Stromal cell of bone marrow (primary cell): ENCODE measurements around the gene WNT5A.
"Not testable (repeated sequence)": the region's sequence is repeated elsewhere in the genome, so short reads cannot be mapped to it uniquely, and the experiment has no call there.

Experiments used
- DNase-seq: peaks from one replicate; pipeline ENCODE4 v3.0.0-alpha.2; 2012; ENCODE audit warnings: low read depth

The WNT5A gene

GRCh38 chr3:55505776-55506175 is 18.7 kb upstream of the WNT5A start:
- no peak for DNase-seq

- not testable (repeated sequence) for DNase-seq
Measured at GRCh38 chr3:55505102-55505501, 18.0 kb upstream of the WNT5A start.

DNA sequence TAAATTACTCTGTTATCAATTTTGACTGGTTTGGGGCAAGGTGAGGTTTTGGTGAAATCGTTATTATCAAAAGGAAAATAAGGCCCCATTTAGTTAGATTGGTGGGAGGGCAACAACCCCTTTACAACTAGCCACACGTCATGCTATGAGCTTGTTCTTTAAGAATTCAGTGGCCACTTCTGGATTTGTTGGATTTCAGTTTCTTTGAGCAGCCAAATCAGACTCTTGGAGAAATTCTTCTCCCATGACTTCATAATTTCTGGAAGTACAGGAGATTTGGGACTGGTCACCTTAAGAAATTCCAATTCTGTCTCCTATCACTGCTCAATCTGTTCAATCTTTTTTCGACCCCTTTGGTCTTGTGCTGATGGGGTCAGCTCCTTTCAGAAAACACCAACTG is 14.8 kb upstream of the WNT5A start:
- no peak for DNase-seq

DNA sequence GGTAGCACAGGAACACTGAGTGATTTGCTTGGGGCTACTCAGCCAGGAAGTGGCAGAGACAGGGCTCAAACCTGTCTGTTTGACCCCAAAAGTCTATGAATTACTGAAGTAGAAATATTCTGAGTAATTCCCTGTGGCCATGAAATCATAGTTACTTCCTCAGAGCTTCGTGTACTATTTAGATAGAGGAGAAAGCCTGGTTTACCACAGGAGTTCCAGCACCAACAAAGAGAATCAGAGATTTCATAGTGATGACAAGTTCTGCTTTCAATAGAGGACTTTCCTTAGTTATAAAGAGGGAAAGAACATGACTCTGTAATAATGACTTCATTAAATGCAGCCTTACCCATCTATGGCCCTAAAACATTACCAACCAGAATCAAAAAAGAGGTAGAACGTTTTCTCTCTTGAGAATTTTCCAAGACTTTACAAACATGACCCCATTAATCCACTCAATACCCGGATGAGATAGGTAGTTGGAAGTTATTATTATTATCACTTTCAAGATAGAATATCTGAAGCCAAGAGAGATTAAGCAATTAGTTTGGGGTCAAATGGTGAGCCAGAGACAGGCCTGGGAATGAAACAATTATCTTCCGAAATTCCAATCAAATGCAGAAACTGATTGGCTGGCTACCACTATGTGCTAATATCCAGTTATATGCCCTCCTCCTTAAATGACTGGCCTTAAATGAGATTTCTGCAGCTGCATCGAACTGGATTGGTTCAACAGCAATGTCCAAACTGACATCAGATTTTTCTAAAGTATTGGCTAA is 13.6 kb upstream of the WNT5A start:
- DNase-seq: no peak

DNA sequence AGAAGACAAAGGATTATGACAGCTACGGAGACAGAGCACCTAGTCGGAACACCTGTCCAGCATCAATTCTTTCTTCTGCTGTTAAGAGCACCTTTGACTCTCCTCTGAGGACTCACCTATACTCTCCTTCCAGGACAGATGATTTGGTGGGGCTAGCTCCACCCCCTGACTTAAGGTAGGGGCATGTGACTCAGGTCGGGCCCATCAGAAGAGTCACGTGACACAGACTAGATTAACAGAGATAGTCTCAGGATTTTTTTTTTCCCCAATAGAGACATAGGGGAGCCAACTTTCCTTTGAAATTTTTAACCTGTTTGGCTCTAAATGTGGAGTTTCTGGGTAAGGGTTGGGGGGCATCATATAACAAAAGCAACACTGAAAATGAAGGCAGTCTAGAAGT is 11.4 kb upstream of the WNT5A start:
- no peak for DNase-seq

DNA sequence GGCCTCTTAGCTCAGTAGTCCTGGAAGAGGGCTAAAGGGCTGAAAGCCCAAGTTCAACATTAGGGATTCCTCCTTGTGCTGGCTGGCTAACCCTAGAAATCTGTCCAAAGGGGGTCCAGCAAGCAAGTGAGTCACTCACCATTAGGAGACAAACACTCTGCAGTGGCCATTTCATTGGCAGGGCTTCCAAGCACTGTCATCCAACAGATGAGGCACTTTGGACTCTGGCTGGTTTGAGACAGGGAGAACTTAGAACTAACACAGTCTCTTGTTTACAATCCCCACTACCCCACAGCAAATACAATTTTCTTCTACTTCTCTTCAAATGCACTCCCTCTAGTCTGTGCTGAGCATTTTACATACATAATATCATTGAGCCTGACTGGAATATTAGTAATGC is 10.1 kb upstream of the WNT5A start:
- DNase-seq: no peak

DNA sequence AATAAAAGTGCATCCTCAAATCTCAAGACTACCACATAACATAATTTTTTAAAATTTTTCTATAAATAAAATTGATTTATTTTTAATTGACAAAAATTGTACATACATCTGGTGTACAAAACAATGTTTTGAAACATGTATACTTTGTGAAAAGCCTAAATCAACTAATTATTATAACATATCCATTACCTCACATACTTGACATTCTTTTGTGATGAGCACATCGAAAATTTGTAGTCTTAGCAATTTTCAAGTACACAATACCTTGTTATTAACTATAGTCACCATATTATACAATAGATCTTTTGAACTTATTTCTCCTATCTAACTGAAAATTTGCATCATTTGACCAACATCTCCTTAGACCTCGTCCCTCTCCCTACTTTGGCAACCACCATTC is 7.9 kb upstream of the WNT5A start:
- DNase-seq: no peak

DNA sequence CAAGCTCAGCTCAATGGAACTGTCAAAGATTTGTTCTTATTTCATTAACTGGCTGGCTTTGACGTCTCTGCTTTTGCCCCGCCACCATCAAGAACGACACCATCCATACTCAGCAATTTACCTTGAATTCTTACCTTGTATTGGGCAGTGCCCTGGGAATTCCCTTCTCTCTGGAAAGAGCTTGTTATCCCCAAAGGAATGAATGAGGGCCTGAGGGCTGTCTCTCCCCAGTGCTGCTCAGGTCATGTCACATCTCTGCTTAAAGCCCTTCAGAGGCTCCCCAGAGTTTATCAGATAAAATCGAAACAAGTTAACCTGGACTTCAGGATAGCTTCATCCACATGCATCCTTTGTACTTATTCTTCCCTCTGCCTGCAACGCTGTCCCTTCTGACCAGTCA is 5.9 kb upstream of the WNT5A start:
- DNase-seq: no peak

- peak; percentile 76 for DNase-seq
Measured at GRCh38 chr3:55491296-55491816, 4.2 kb upstream of the WNT5A start.

GRCh38 chr3:55490276-55490913 is 3.3 kb upstream of the WNT5A start:
- DNase-seq: no peak

GRCh38 chr3:55489798-55490132 is 2.7 kb upstream of the WNT5A start:
- no peak for DNase-seq

GRCh38 chr3:55488398-55489055 is 1.4 kb upstream of the WNT5A start:
- DNase-seq: peak; percentile 79

DNA sequence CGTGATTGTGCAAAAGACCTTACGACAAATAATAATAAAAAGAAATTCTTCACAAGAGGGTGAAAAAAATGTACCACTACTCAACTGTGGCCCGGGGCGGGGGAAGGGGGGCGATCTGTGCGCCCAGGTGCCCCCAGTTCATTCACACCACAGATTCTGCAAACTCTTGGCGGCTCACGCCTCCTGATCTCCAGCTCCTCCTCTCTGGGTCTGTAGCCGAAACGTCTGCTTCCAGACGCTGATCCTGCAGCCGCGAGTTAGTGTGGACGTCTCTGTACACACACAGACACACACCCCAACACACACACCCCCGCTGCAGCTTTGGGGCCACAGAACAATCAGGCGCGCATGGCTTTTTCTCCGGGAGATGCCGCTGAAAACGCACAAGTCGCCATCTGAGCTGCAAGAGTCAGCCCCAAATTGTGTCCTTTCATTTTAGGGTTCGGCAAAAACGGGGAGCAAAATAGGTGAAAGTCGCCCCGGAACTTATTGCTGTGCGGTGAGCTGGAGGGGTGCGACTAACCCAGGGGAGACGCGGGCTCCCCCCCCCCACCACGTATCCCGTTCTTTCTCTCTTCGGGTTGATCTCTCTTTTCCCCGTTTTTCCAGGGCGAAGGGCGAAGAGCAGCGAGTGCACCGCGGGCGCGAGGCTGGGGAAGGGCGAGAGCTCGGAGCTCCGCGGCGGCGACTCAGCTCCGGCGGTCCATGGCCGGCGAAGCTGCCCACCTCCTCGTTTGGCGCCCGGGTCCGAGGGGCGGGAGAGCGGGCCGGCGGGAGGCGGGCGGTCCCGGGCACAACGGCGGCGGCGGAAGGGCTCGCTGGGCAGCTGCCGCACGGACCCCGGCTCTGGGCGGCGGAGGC is 505 bp upstream of the WNT5A start:
- DNase-seq: no peak

- DNase-seq: no peak
Measured at GRCh38 chr3:55486101-55486856, 827 bp downstream of the WNT5A start.

GRCh38 chr3:55484801-55485791 is 2.0 kb downstream of the WNT5A start:
- peak; percentile 75 for DNase-seq

DNA sequence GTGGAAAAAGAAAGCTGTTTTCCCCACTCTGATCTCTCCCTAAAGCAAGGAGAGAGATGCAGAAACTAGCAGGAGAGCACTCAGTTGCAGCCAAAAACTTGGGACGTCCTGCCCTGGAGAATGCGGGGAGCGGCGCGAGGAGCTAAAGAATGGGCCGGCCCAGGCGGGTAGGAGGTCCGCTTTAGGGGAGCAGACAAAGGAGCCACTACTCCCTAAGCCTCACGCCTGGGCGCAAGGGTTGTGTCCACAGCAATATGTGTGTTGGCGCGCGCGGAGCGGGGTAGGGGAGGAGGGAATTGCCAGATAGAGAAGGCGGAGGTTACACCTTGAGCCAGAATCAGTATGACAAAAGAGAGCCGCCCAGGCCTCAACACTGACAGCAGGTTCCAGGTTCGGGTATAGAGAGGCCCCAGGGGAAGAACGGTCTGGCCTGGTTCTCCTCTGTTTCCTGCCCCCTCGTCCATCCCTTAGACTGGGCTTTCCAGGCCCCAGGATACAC is 2.9 kb downstream of the WNT5A start:
- no peak for DNase-seq

DNA sequence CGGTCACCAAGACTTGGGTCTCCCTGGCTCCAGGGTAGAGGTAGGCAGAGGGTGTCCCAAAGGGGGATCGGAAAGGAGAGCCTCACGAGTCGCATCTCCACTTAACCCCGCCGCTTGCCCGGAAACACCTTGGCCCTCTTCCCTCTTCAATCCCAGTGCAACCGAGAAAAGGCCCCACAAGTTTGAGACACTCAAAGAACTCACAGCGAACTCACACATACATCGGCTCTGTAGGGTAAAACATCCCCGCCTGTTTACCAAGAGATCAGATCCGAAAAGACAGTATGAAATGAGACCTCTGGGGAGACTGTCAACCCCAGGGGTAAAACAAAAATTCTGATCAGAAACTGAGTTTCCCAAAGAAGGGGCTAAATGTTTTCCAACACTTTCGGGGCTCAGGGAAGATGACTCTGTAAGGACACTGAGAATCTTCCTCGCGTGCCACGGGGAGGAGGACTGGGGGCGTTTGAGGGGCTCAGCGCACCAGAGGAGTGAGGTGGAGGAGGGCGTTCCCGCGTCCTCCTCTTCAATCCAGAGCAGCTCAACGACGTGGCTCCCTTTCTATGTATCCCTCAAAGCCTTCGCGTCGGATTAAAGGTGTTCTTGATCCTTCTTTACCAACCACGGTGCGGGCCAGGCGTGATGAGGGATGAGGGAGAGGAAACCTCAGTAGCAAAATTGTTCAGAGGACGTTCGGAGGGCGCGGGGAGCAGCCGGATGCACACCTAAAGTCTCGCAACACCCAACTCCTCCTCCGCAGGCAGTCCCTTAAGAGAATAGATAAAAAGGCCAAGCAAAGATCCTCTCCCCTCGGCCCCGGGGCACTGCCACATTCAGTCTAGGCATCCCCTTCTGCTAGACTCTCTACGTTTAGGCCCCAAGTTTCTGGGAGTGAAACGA is 3.7 kb downstream of the WNT5A start:
- no peak for DNase-seq

DNA sequence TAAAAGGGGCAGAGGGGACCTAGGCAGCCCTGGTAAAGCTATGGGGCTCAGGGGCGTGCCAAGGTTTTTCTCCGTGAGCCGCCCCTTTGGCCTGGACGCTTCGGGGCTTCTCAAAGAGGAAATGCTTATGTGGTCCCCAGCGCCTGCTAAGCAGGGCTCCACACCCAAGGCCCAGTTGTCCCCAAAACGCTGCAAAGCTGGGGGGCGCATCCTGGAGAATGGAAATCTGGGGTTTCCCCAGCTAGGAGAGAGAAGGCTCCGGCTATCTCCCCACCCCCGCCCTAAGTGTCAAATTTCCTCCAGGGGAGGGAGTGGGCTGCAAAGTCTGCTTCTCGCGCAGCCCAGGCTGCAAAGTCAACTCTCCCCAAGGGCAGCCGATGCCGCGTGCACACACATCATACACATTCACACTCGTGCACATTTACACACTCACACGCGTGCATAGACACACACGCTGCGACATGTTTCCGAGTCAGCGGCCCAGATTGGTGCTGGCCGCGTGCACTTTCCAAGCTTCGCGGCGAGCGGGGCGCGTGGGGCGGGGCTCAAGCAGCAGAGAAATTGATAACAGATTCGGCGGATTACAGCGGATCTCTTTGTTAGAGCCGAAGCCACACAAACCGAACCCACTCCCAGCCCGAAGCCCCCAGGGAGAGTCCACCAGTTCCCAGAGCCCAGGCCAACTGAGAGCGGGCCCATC is 4.5 kb downstream of the WNT5A start:
- no peak for DNase-seq
